Measurements from ENCODE around the gene GPR150.

The GPR150 gene

GRCh38 chr5:95654196-95654595 is 34.3 kb downstream of the GPR150 start:
- no peak for DNase-seq

GRCh38 chr5:95655575-95655974 is 35.7 kb downstream of the GPR150 start:
- no peak for DNase-seq

GRCh38 chr5:95660060-95660459 is 40.2 kb downstream of the GPR150 start:
- DNase-seq = no peak

- DNase-seq = no peak
Measured at GRCh38 chr5:95662946-95663345, 43.1 kb downstream of the GPR150 start.

- no peak for DNase-seq
Measured at GRCh38 chr5:95664204-95664786, 44.4 kb downstream of the GPR150 start.

GRCh38 chr5:95667061-95667618 is 47.3 kb downstream of the GPR150 start:
- DNase-seq = no peak

- no peak for DNase-seq
Measured at GRCh38 chr5:95667678-95668077, 47.8 kb downstream of the GPR150 start.

- DNase-seq = no peak
Measured at GRCh38 chr5:95668216-95668615, 48.3 kb downstream of the GPR150 start.

- no peak for DNase-seq
Measured at GRCh38 chr5:95668728-95669127, 48.8 kb downstream of the GPR150 start.

- no peak for DNase-seq
Measured at GRCh38 chr5:95669540-95669939, 49.7 kb downstream of the GPR150 start.

- DNase-seq = no peak
Measured at GRCh38 chr5:95669985-95670384, 50.1 kb downstream of the GPR150 start.

- no peak for DNase-seq
Measured at GRCh38 chr5:95670568-95670967, 50.7 kb downstream of the GPR150 start.
